NK-92 (cell line): ENCODE data around the gene FAM117B.
"Not testable (repeated sequence)": the region's sequence is repeated elsewhere in the genome, so short reads cannot be mapped to it uniquely, and the experiment has no call there.

Experiments
- DNase-seq: peaks from one replicate; lab custom pipeline; 2025; ENCODE audit not compliant: unreplicated experiment; lab: John Stamatoyannopoulos, UW

FAM117B gene

GRCh38 chr2:202807431-202808138 is 172.8 kb downstream of the FAM117B start:
- DNase-seq = not testable (repeated sequence)

- no peak for DNase-seq
These were observed 174.0 kb downstream of the FAM117B start for GRCh38 chr2:202808754-202809153.

- no peak for DNase-seq
These were observed 178.6 kb downstream of the FAM117B start for GRCh38 chr2:202813387-202813786.

GRCh38 chr2:202814226-202814625 is 179.5 kb downstream of the FAM117B start:
- DNase-seq = no peak

GRCh38 chr2:202815548-202816360 is 181.0 kb downstream of the FAM117B start:
- no peak for DNase-seq

- DNase-seq = no peak
These were observed 183.0 kb downstream of the FAM117B start for GRCh38 chr2:202817771-202818170.

- DNase-seq = no peak
These were observed 183.6 kb downstream of the FAM117B start for GRCh38 chr2:202818321-202818720.
